Stomach (tissue), 4 donors: ENCODE measurements around the gene SH3PXD2A.
"Not testable (repeated sequence)": the region's sequence is repeated elsewhere in the genome, so short reads cannot be mapped to it uniquely, and the experiment has no call there.

ENCODE experiments used
- POLR2A ChIP-seq, 4 donors: fragments of 450-650 bp; IDR thresholded peaks; one replicate each; pipeline ENCODE4 v1.6.1; 2016; ENCODE audit warnings: antibody characterized with exemption in 4 of 4, control low read depth in 2 of 4, mild to moderate bottlenecking in 1 of 4, moderate library complexity in 1 of 4
- TF ChIP-seq, protein P1 (sequence below), 7 experiments: fragments of 450-650 bp in 4 of 7; fragments of 200-600 bp in 3 of 7; sonication (generic) in 3 of 7; IDR thresholded peaks; one replicate each; pipeline ENCODE4 v1.5.1; 2016 to 2019; ENCODE audit warnings: antibody characterized with exemption in 7 of 7, control low read depth in 2 of 7, mild to moderate bottlenecking in 1 of 7

GRCh38 chr10:103632871-103633270, 222.5 kb downstream of the SH3PXD2A start:
- not testable (repeated sequence) for TF ChIP-seq POLR2A (IDR thresholded peaks at IDR 0.05)
- TF ChIP-seq, protein P1, sequence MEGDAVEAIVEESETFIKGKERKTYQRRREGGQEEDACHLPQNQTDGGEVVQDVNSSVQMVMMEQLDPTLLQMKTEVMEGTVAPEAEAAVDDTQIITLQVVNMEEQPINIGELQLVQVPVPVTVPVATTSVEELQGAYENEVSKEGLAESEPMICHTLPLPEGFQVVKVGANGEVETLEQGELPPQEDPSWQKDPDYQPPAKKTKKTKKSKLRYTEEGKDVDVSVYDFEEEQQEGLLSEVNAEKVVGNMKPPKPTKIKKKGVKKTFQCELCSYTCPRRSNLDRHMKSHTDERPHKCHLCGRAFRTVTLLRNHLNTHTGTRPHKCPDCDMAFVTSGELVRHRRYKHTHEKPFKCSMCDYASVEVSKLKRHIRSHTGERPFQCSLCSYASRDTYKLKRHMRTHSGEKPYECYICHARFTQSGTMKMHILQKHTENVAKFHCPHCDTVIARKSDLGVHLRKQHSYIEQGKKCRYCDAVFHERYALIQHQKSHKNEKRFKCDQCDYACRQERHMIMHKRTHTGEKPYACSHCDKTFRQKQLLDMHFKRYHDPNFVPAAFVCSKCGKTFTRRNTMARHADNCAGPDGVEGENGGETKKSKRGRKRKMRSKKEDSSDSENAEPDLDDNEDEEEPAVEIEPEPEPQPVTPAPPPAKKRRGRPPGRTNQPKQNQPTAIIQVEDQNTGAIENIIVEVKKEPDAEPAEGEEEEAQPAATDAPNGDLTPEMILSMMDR (IDR thresholded peaks at IDR 0.05) = not testable (repeated sequence)
